Activated CD8-positive, alpha-beta T cell treated with anti-CD3 and anti-CD28 coated beads, Interleukin-2, amount 10 ng/mL, durations not matched to agents 7 days and 5 days (primary cell): ENCODE results near the gene H2AZ2. TPM values are rescaled to one million over a fixed set of nuclear protein-coding genes. Genes with fewer than 3 reads are reported as not detected.
"Not testable (repeated sequence)": the region's sequence is repeated elsewhere in the genome, so short reads cannot be mapped to it uniquely, and the experiment has no call there.

Experiments
- ATAC-seq: fragments of 150-1000 bp; cut with Tn5 transposase; one replicate; pipeline ENCODE4 v1.10.0; 2021; ENCODE audit warnings: moderate library complexity
- CTCF ChIA-PET: fragments of 350-600 bp; sonication (Branson Sonifier 250); formaldehyde crosslinking; loops from one replicate; lab custom pipeline; 2021; ENCODE audit warnings: antibody characterized with exemption; lab: Charles Lee
- POLR2A ChIA-PET: fragments of 350-600 bp; sonication (Branson Sonifier 250); formaldehyde crosslinking; loops from one replicate; lab custom pipeline; 2021; ENCODE audit warnings: antibody characterized with exemption; lab: Charles Lee
- DNase-seq: peaks from one replicate; pipeline ENCODE4 v3.0.0-alpha.2; 2020
- H3K27ac Mint-ChIP-seq: one replicate; pipeline ENCODE4 v1.8.0; 2021; ENCODE audit warnings: mild to moderate bottlenecking, mixed read lengths
- H3K27me3 Mint-ChIP-seq: one replicate; pipeline ENCODE4 v1.8.0; 2021; ENCODE audit warnings: low read depth, mixed read lengths
- H3K36me3 Mint-ChIP-seq: one replicate; pipeline ENCODE4 v1.8.0; 2021; ENCODE audit warnings: low read depth, mixed read lengths
- H3K4me1 Mint-ChIP-seq: one replicate; pipeline ENCODE4 v1.8.0; 2021; ENCODE audit warnings: low read depth, mixed read lengths
- H3K4me3 Mint-ChIP-seq: one replicate; pipeline ENCODE4 v1.8.0; 2021; ENCODE audit warnings: mild to moderate bottlenecking, mixed read lengths
- H3K9me3 Mint-ChIP-seq: one replicate; pipeline ENCODE4 v1.8.0; 2022; ENCODE audit warnings: mixed read lengths; ENCODE audit not compliant: insufficient read depth
- total RNA-seq, 2 experiments: library from RNA; stranded (reverse); gene quantifications; one replicate each; pipeline ENCODE4 v1.2.3, GENCODE V29; 2021

H2AZ2 gene
- total RNA-seq, 2 experiments from 2014 or later, result 435 to 439 TPM

- ATAC-seq (no peak), DNase-seq (no peak)
- POLR2A ChIA-PET, result interaction anchor here (1.2 kb wide), 1 partner anchor 14 kb away, joined by 3 read pairs; no protein-coding TSS in a partner anchor
- H3K27ac Mint-ChIP-seq, result no peak overlapping the region
- H3K4me1 Mint-ChIP-seq, result no peaks in the 10 kb centered on the region
- H3K27me3 Mint-ChIP-seq, result no peaks in the 10 kb centered on the region
- H3K9me3 Mint-ChIP-seq, result no peaks in the 10 kb centered on the region
- peaks cover 6% of the 10 kb centered on the region for H3K36me3 Mint-ChIP-seq
- CTCF ChIA-PET, result no interaction called here
- H3K4me3 Mint-ChIP-seq, result no peak overlapping the region
These were observed 28.6 kb downstream of the H2AZ2 start for GRCh38 chr7:44819292-44819691.

GRCh38 chr7:44814919-44815318 lies 33.0 kb downstream of the H2AZ2 start:
- no peaks in the 10 kb centered on the region for H3K36me3 Mint-ChIP-seq
- no peaks in the 10 kb centered on the region for H3K4me1 Mint-ChIP-seq
- no peaks in the 10 kb centered on the region for H3K9me3 Mint-ChIP-seq
- no peak overlapping the region for H3K27ac Mint-ChIP-seq
- ATAC-seq (no peak), DNase-seq (no peak)
- no peak overlapping the region for H3K4me3 Mint-ChIP-seq
- POLR2A ChIA-PET, result no interaction called here
- CTCF ChIA-PET, result interaction anchor here (0.6 kb wide), 1 partner anchor 43 kb away, joined by 3 read pairs; no protein-coding TSS in a partner anchor
- H3K27me3 Mint-ChIP-seq, result no peaks in the 10 kb centered on the region

- CTCF ChIA-PET, result no interaction called here
- POLR2A ChIA-PET, result interaction anchor here (0.8 to 1.1 kb wide), 2 partner anchors 13 to 14 kb away, joined by 3 to 4 read pairs; no protein-coding TSS in a partner anchor
- H3K9me3 Mint-ChIP-seq, result no peaks in the 10 kb centered on the region
- H3K27ac Mint-ChIP-seq, result no peak overlapping the region
- no peak for DNase-seq
- no peaks in the 10 kb centered on the region for H3K36me3 Mint-ChIP-seq
- H3K4me3 Mint-ChIP-seq, result no peak overlapping the region
- no peak for ATAC-seq
- no peaks in the 10 kb centered on the region for H3K4me1 Mint-ChIP-seq
- no peaks in the 10 kb centered on the region for H3K27me3 Mint-ChIP-seq
These were observed 36.3 kb downstream of the H2AZ2 start for GRCh38 chr7:44811571-44811970.

- Mint-ChIP-seq H3K4me3 (no peak overlapping the region), H3K27ac (no peak overlapping the region), H3K36me3 (no peaks in the 10 kb centered on the region), H3K9me3 (no peaks in the 10 kb centered on the region), H3K27me3 (no peaks in the 10 kb centered on the region), H3K4me1 (no peaks in the 10 kb centered on the region)
- CTCF ChIA-PET, result no interaction called here
- no peak for ATAC-seq
- no peak for DNase-seq
- POLR2A ChIA-PET, result interaction anchor here (0.6 kb wide), 1 partner anchor 11 kb away, joined by 3 read pairs; no protein-coding TSS in a partner anchor
These were observed 36.8 kb downstream of the H2AZ2 start for GRCh38 chr7:44811093-44811492.

DNA sequence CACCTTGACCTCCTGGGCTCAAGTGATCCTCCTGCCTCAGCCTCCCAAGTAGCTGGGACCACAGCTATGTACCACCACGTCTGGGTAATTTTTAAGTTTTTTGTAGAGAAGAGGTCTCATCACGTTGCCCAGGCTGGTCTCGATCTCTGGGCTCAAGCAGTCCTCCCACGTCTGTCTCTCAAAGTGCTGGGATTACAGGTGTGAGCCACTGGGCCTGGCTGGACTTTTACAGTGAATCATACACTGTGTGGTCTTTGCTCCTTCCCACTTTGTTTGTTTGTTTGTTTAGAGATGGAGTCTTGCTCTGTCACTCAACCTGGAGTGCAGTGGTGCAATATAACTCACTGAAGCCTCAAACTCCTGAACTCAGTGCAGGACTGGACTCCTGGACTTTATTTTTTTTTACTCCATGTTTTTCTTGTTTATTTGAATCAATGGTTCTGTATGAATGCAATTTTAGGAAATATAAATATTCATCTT lies 38.9 kb downstream of the H2AZ2 start:
- no peaks in the 10 kb centered on the region for H3K9me3 Mint-ChIP-seq

DNA sequence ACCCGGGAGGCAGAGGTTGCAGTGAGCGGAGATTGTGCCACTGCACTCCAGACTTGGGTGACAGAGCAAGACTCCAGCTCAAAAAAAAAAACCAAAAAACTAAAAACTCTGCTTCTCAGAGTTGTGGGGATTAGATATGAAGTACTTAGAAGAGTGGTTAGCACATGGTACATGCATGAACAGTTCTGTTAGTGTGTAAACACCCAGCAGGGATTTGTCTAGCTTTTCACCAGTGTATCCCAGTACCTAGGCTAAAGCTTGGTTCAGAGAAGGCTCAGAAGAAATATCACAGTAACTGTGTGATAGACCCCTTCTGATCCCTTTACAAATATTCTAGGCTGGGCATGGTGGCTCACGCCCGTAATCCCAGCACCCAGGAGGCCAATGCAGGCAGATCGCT lies 41.9 kb downstream of the H2AZ2 start:
- ChIA-PET POLR2A (interaction anchor here (0.6 to 1.1 kb wide), 4 partner anchors 13 to 196 kb away, joined by 3 read pairs; no protein-coding TSS in a partner anchor), CTCF (interaction anchor here (0.7 kb wide), 1 partner anchor 97 kb away, joined by 3 read pairs; no protein-coding TSS in a partner anchor)
- DNase-seq (no peak), ATAC-seq (peak; percentile 27)
- peaks cover 9% of the 10 kb centered on the region for H3K4me1 Mint-ChIP-seq
- peaks cover 32% of the 10 kb centered on the region for H3K36me3 Mint-ChIP-seq
- H3K4me3 Mint-ChIP-seq, result no peak overlapping the region
- H3K9me3 Mint-ChIP-seq, result no peaks in the 10 kb centered on the region
- peak overlapping the region; percentile 25 for H3K27ac Mint-ChIP-seq
- no peaks in the 10 kb centered on the region for H3K27me3 Mint-ChIP-seq

More for the DNA sequence above, 38.9 kb downstream of the H2AZ2 start:
- Mint-ChIP-seq H3K27me3 (no peaks in the 10 kb centered on the region), H3K4me3 (no peak overlapping the region), H3K27ac (no peak overlapping the region), H3K36me3 (peaks cover 7% of the 10 kb centered on the region), H3K4me1 (no peaks in the 10 kb centered on the region)
- no peak for ATAC-seq
- CTCF ChIA-PET, result no interaction called here
- no peak for DNase-seq
- POLR2A ChIA-PET, result interaction anchor here (1.3 kb wide), 1 partner anchor 11 kb away, joined by 5 read pairs; no protein-coding TSS in a partner anchor

- ATAC-seq, H3K27me3 Mint-ChIP-seq, DNase-seq, H3K9me3 Mint-ChIP-seq, H3K4me3 Mint-ChIP-seq, CTCF ChIA-PET, H3K27ac Mint-ChIP-seq, POLR2A ChIA-PET: not testable (repeated sequence)
- H3K36me3 Mint-ChIP-seq, result peaks cover 49% of the 10 kb centered on the region
- peaks cover 23% of the 10 kb centered on the region for H3K4me1 Mint-ChIP-seq
These were observed 43.9 kb downstream of the H2AZ2 start for GRCh38 chr7:44803828-44804519.

- Mint-ChIP-seq H3K9me3 (no peaks in the 10 kb centered on the region), H3K36me3 (peaks cover 62% of the 10 kb centered on the region), H3K4me3 (no peak overlapping the region), H3K27ac (no peak overlapping the region), H3K27me3 (no peaks in the 10 kb centered on the region), H3K4me1 (peaks cover 28% of the 10 kb centered on the region)
- ChIA-PET POLR2A (interaction anchor here (0.6 to 1.1 kb wide), 3 partner anchors 22 to 52 kb away, joined by 3 to 5 read pairs (median 4); partner anchors contain the start of gene H2AZ2), CTCF (no interaction called here)
- no peak for ATAC-seq
- no peak for DNase-seq
These were observed 45.4 kb downstream of the H2AZ2 start for GRCh38 chr7:44802418-44803025.

- POLR2A ChIA-PET, result interaction anchor here (0.6 to 1.1 kb wide), 3 partner anchors 23 to 51 kb away, joined by 3 to 5 read pairs (median 4); partner anchors contain the start of gene H2AZ2
- Mint-ChIP-seq H3K9me3 (no peaks in the 10 kb centered on the region), H3K27ac (no peak overlapping the region), H3K36me3 (peaks cover 68% of the 10 kb centered on the region), H3K4me3 (no peak overlapping the region), H3K4me1 (peaks cover 28% of the 10 kb centered on the region), H3K27me3 (no peaks in the 10 kb centered on the region)
- ATAC-seq (no peak), DNase-seq (no peak)
- CTCF ChIA-PET, result no interaction called here
These were observed 46.0 kb downstream of the H2AZ2 start for GRCh38 chr7:44801890-44802289.

- CTCF ChIA-PET, result no interaction called here
- Mint-ChIP-seq H3K27me3 (no peaks in the 10 kb centered on the region), H3K9me3 (no peaks in the 10 kb centered on the region), H3K27ac (peak overlapping the region; percentile 20), H3K36me3 (peaks cover 65% of the 10 kb centered on the region), H3K4me3 (peak overlapping the region; percentile 15), H3K4me1 (peaks cover 36% of the 10 kb centered on the region)
- DNase-seq (no peak), ATAC-seq (no peak)
- POLR2A ChIA-PET, result no interaction called here
These were observed 47.9 kb downstream of the H2AZ2 start for GRCh38 chr7:44799939-44800338.

- peaks cover 61% of the 10 kb centered on the region for H3K36me3 Mint-ChIP-seq
- H3K4me1 Mint-ChIP-seq, result peaks cover 36% of the 10 kb centered on the region
- ChIA-PET POLR2A (interaction anchor here (0.5 to 3.1 kb wide), 19 partner anchors 9 to 225 kb away, joined by 3 to 43 read pairs (median 5); partner anchors contain the start of genes DDX56, H2AZ2, OGDH and PURB), CTCF (interaction anchor here (0.6 to 3.1 kb wide), 13 partner anchors 27 to 397 kb away, joined by 3 to 26 read pairs (median 3); partner anchors contain the start of genes H2AZ2 and TMED4)
- H3K4me3 Mint-ChIP-seq, result peak overlapping the region; percentile 94
- no peak for DNase-seq
- ATAC-seq, result no peak
- H3K9me3 Mint-ChIP-seq, result no peaks in the 10 kb centered on the region
- no peaks in the 10 kb centered on the region for H3K27me3 Mint-ChIP-seq
- H3K27ac Mint-ChIP-seq, result peak overlapping the region; percentile 68
These were observed 49.1 kb downstream of the H2AZ2 start for GRCh38 chr7:44798649-44799305.
